Lower lobe of right lung (tissue), 2 donors: ENCODE measurements around the gene PLVAP. TPM values are rescaled to one million over a fixed set of nuclear protein-coding genes. Genes with fewer than 3 reads are reported as not detected.

Source experiments
- ATAC-seq, 2 donors: fragments of 200-7000 bp; cut with Tn5 transposase; one replicate each; pipeline ENCODE4 v1.9.1; 2020 to 2022; ENCODE audit warnings: mild to moderate bottlenecking in 2 of 2, moderate library complexity in 2 of 2
- DNase-seq: peaks from one replicate; pipeline ENCODE4 v3.0.0-alpha.2; 2020
- H3K27ac ChIP-seq: fragments of 200-600 bp; one replicate; pipeline ENCODE4 v1.8.0; 2022
- H3K27me3 ChIP-seq: fragments of 200-600 bp; one replicate; pipeline ENCODE4 v1.8.0; 2022; ENCODE audit warnings: low read depth
- H3K36me3 ChIP-seq: fragments of 200-600 bp; one replicate; pipeline ENCODE4 v1.8.0; 2022; ENCODE audit warnings: mild to moderate bottlenecking
- H3K4me1 ChIP-seq: fragments of 200-600 bp; one replicate; pipeline ENCODE4 v1.8.0; 2022
- H3K4me3 ChIP-seq: fragments of 200-600 bp; one replicate; pipeline ENCODE4 v1.8.0; 2022; ENCODE audit warnings: mild to moderate bottlenecking
- H3K9me3 ChIP-seq: fragments of 200-600 bp; one replicate; pipeline ENCODE4 v1.8.0; 2022
- CTCF ChIP-seq: fragments of 200-600 bp; IDR thresholded peaks from one replicate; pipeline ENCODE4 v1.8.0; 2022; ENCODE audit warnings: antibody characterized with exemption, mild to moderate bottlenecking
- intact Hi-C: fragments of 100-400 bp; cut with DNase I; formaldehyde crosslinking; loops from one replicate; pipeline ENCODE4 v1.11.0; 2022
- total RNA-seq: library from RNA; stranded (reverse); fragmentation: NEBNext Ultra II Directional; extraction: Animal tissue kit (Norgen Biotek cat#: 25700); gene quantifications from one replicate; pipeline ENCODE4 v1.2.1, GENCODE V29; 2021
- donor health status: DM: no; HTN: yes; CAD: no; lungs with severe emphysema.

PLVAP gene
- total RNA-seq, 1 donor from 2014 or later = 25.9 TPM

DNA sequence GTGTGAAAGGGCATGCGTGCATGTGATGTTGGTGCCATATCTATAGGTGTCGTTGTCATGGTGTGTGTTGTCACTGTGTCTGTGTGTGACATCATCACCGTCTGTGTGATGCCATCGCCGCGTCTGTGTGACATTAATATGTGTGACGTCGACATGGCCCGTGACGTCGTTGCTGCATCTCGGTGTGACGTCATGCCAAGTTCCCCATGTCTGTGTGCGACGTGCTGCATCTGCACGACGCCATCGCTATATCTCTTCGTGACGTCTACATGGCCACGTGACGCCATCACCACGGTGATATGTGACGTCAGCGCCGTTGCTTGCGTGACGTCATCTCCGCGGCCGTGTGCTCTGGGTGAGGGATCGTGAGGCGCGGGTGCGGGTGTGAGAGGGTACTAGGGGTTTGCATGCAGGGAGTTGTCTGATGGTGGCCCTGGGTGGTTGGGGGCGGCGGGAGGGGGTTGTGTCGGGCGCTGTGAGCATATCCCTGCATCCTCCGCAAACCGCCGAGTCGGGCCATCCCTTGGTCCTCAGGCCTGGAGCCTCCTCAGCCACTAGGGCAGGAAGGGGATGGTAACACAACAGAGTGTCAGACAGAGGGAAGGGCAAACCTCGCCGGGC, 25.2 kb downstream of the PLVAP start:
- ATAC-seq (no peak), DNase-seq (no peak)
- Histone ChIP-seq H3K27ac (no peak overlapping the region), H3K4me3 (no peak overlapping the region), H3K4me1 (peaks cover 31% of the 10 kb centered on the region), H3K27me3 (no peaks in the 10 kb centered on the region), H3K36me3 (no peaks in the 10 kb centered on the region), H3K9me3 (no peaks in the 10 kb centered on the region)
- no peak for TF ChIP-seq CTCF
- intact Hi-C loops = no loop called here

- Histone ChIP-seq H3K4me3 (no peak overlapping the region), H3K27me3 (no peaks in the 10 kb centered on the region), H3K36me3 (no peaks in the 10 kb centered on the region), H3K27ac (peak overlapping the region; percentile 18), H3K9me3 (no peaks in the 10 kb centered on the region), H3K4me1 (peaks cover 42% of the 10 kb centered on the region)
- no peak for TF ChIP-seq CTCF
- DNase-seq = no peak
- peak; percentile 40 to 41 for ATAC-seq
- intact Hi-C loops = loop anchor here (5.0 kb wide), 1 partner anchor 39 kb away; no protein-coding TSS in a partner anchor
Observed at GRCh38 chr19:17348700-17349099, 28.4 kb downstream of the PLVAP start.

- Histone ChIP-seq H3K36me3 (no peaks in the 10 kb centered on the region), H3K27me3 (no peaks in the 10 kb centered on the region), H3K4me3 (no peak overlapping the region), H3K9me3 (no peaks in the 10 kb centered on the region), H3K4me1 (peaks cover 42% of the 10 kb centered on the region), H3K27ac (peak overlapping the region; percentile 13)
- no peak for DNase-seq
- TF ChIP-seq CTCF = no peak
- no peak for ATAC-seq
- intact Hi-C loops = loop anchor here (5.0 kb wide), 1 partner anchor 39 kb away; no protein-coding TSS in a partner anchor
Observed at GRCh38 chr19:17347877-17348276, 29.3 kb downstream of the PLVAP start.

GRCh38 chr19:17347361-17347760, 29.8 kb downstream of the PLVAP start:
- TF ChIP-seq CTCF = no peak
- H3K27me3 ChIP-seq = no peaks in the 10 kb centered on the region
- H3K27ac ChIP-seq = peak overlapping the region; percentile 13
- H3K4me1 ChIP-seq = peaks cover 42% of the 10 kb centered on the region
- H3K4me3 ChIP-seq = no peak overlapping the region
- intact Hi-C loops = loop anchor here (5.0 kb wide), 1 partner anchor 40 kb away; no protein-coding TSS in a partner anchor
- H3K36me3 ChIP-seq = no peaks in the 10 kb centered on the region
- DNase-seq = no peak
- no peaks in the 10 kb centered on the region for H3K9me3 ChIP-seq
- ATAC-seq = peak; percentile 13 to 28

- Histone ChIP-seq H3K9me3 (no peaks in the 10 kb centered on the region), H3K27me3 (no peaks in the 10 kb centered on the region), H3K4me1 (peaks cover 37% of the 10 kb centered on the region), H3K27ac (no peak overlapping the region), H3K4me3 (no peak overlapping the region), H3K36me3 (peaks cover 6% of the 10 kb centered on the region)
- peak; percentile 90 to 91 for ATAC-seq
- peak; percentile 95 for TF ChIP-seq CTCF
- peak; percentile 85 for DNase-seq
- intact Hi-C loops = loop anchor here (5.0 kb wide), 1 partner anchor 41 kb away; no protein-coding TSS in a partner anchor
Observed at GRCh38 chr19:17346109-17346671, 31.0 kb downstream of the PLVAP start.
